ENCODE measurements around the gene MOSPD3.
A peak's percentile ranks its signal among the peaks of the same experiment; 100 is the strongest.

Gene MOSPD3

DNA sequence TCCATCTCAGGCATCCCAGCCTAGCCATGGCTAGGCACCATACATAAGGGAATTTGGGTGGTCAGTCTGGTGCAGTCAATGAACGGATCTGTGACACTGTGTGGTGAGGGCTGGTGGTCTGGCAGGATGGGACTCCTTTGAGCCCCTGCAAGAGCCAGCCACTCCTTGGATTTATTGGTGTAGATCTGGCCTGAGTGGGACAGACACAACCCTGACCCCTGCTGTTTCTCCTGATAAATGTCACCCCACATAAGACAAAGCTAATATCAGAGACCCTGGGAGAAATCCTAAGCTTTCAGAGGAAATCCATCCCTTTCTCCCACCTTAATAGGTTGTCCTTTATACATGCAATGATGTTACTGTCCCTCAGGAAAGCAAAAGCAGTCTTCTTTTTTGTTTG, 23.9 kb upstream of the MOSPD3 start:
- Histone ChIP-seq H2AFZ (ENCODE audit: low read depth, low read length, severe bottlenecking) (no peak overlapping the region), H3K4me3 (ENCODE audit: insufficient read depth, low read length, poor library complexity, severe bottlenecking) (no peak overlapping the region), H3K9me3 (ENCODE audit: insufficient read depth, low read length) (no peaks in the 10 kb centered on the region), H3K27ac (ENCODE audit: low read depth, low read length) (no peak overlapping the region), H3K79me2 (ENCODE audit: insufficient read depth, low read length) (peaks cover 15% of the 10 kb centered on the region), H3K9me2 (replicated peaks; ENCODE audit: insufficient read depth, low read length) (no peaks in the 10 kb centered on the region), H3K4me2 (ENCODE audit: low read depth, low read length, poor library complexity, severe bottlenecking) (no peak overlapping the region), H3K27me3 (ENCODE audit: low read length) (no peaks in the 10 kb centered on the region), H3K9ac (ENCODE audit: low read length) (no peak overlapping the region), H3K36me3 (ENCODE audit: low read length) (no peaks in the 10 kb centered on the region), H4K20me1 (ENCODE audit: low read depth, low read length) (no peaks in the 10 kb centered on the region), H3F3A (ENCODE audit: insufficient read depth) (peaks cover 6% of the 10 kb centered on the region; the same call in 1 of the 2 replicates)
- TF ChIP-seq EZH2phosphoT487 (conservative IDR thresholded peaks at IDR 0.05; ENCODE audit: low read length) = no peak
- TF ChIP-seq, protein P1, sequence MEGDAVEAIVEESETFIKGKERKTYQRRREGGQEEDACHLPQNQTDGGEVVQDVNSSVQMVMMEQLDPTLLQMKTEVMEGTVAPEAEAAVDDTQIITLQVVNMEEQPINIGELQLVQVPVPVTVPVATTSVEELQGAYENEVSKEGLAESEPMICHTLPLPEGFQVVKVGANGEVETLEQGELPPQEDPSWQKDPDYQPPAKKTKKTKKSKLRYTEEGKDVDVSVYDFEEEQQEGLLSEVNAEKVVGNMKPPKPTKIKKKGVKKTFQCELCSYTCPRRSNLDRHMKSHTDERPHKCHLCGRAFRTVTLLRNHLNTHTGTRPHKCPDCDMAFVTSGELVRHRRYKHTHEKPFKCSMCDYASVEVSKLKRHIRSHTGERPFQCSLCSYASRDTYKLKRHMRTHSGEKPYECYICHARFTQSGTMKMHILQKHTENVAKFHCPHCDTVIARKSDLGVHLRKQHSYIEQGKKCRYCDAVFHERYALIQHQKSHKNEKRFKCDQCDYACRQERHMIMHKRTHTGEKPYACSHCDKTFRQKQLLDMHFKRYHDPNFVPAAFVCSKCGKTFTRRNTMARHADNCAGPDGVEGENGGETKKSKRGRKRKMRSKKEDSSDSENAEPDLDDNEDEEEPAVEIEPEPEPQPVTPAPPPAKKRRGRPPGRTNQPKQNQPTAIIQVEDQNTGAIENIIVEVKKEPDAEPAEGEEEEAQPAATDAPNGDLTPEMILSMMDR (IDR thresholded peaks at IDR 0.05; ENCODE audit: insufficient read depth, low read length, poor library complexity, severe bottlenecking) = peak; percentile 33

DNA sequence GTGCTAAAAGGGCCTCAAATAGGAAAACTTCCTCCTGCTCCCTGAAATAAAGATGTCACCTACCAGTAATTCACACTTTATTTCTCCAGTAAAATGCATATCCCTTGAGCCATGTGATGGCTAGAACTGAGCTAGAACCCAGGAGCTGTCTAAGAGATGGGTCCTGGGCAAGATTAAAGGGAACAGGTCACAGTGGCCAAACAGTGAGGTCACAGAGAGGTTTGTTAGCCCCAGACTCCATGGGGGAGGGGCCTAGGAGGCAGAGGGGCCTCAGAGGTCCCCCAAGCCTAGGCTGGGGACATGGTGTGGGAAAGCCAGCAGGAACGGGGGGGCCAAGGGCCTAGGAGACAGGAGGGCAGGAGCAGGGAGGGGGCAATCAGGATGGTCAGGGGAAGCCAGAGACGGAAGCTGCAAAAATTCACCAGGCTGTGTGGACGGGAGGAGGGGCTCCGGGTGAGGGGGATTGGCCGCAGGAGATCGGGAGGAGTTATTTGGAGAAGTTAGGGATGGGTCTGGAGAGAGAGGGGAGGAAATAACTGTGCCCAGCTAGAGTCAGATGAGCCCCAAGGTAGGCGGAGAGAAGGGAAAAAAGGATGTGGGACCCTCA, 22.9 kb upstream of the MOSPD3 start:
- H3K27ac ChIP-seq (ENCODE audit: low read depth, low read length) = no peak overlapping the region
- peaks cover 12% of the 10 kb centered on the region for H3K79me2 ChIP-seq (ENCODE audit: insufficient read depth, low read length)
- no peaks in the 10 kb centered on the region for H3K27me3 ChIP-seq (ENCODE audit: low read length)
- H4K20me1 ChIP-seq (ENCODE audit: low read depth, low read length) = no peaks in the 10 kb centered on the region
- no peak overlapping the region for H3K4me3 ChIP-seq (ENCODE audit: insufficient read depth, low read length, poor library complexity, severe bottlenecking)
- no peak overlapping the region for H2AFZ ChIP-seq (ENCODE audit: low read depth, low read length, severe bottlenecking)
- H3K9me2 ChIP-seq (replicated peaks; ENCODE audit: insufficient read depth, low read length) = no peaks in the 10 kb centered on the region
- no peak overlapping the region for H3K4me2 ChIP-seq (ENCODE audit: low read depth, low read length, poor library complexity, severe bottlenecking)
- TF ChIP-seq EZH2phosphoT487 (conservative IDR thresholded peaks at IDR 0.05; ENCODE audit: low read length) = no peak
- TF ChIP-seq, protein P1 (IDR thresholded peaks at IDR 0.05; ENCODE audit: insufficient read depth, low read length, poor library complexity, severe bottlenecking) = no peak
- no peak overlapping the region for H3K9ac ChIP-seq (ENCODE audit: low read length)
- H3K36me3 ChIP-seq (ENCODE audit: low read length) = no peaks in the 10 kb centered on the region
- H3F3A ChIP-seq (ENCODE audit: insufficient read depth) = no peaks in the 10 kb centered on the region
- H3K9me3 ChIP-seq (ENCODE audit: insufficient read depth, low read length) = no peaks in the 10 kb centered on the region

DNA sequence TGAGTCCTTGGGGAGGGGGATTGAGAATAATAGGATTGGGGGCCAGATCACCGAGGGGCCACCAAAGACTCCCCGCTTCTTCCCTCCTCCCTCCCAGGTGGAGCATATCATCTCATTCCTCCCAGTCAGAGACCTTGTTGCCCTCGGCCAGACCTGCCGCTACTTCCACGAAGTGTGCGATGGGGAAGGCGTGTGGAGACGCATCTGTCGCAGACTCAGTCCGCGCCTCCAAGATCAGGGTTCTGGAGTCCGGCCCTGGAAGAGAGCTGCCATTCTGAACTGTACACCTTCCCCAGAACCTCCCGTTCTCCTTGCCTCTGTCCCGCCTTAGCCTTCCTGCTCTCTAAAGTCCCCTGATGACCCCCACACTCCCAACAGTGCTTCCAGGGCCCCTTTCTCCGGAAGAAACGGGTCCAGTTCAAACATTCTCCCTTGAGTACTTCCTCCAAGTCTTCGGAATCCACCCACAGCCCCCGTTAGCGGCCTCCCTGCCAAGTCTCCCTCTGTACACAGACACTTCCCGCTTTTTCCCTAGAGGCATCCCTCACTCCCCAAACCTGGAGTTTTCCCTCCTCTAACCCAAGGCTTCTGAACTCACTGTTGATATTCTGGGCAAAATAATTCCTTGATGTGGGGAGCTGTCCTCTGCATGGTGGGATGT, 22.1 kb upstream of the MOSPD3 start:
- TF ChIP-seq, protein P1 (IDR thresholded peaks at IDR 0.05; ENCODE audit: insufficient read depth, low read length, poor library complexity, severe bottlenecking) = no peak
- no peak for TF ChIP-seq EZH2phosphoT487 (conservative IDR thresholded peaks at IDR 0.05; ENCODE audit: low read length)
- H3F3A ChIP-seq (ENCODE audit: insufficient read depth) = no peaks in the 10 kb centered on the region
- no peaks in the 10 kb centered on the region for H4K20me1 ChIP-seq (ENCODE audit: low read depth, low read length)
- H3K79me2 ChIP-seq (ENCODE audit: insufficient read depth, low read length) = peaks cover 4% of the 10 kb centered on the region
- H3K4me2 ChIP-seq (ENCODE audit: low read depth, low read length, poor library complexity, severe bottlenecking) = no peak overlapping the region
- H3K27me3 ChIP-seq (ENCODE audit: low read length) = no peaks in the 10 kb centered on the region
- no peak overlapping the region for H3K27ac ChIP-seq (ENCODE audit: low read depth, low read length)
- H3K9me3 ChIP-seq (ENCODE audit: insufficient read depth, low read length) = no peaks in the 10 kb centered on the region
- no peak overlapping the region for H2AFZ ChIP-seq (ENCODE audit: low read depth, low read length, severe bottlenecking)
- H3K36me3 ChIP-seq (ENCODE audit: low read length) = no peaks in the 10 kb centered on the region
- H3K9ac ChIP-seq (ENCODE audit: low read length) = no peak overlapping the region
- H3K9me2 ChIP-seq (replicated peaks; ENCODE audit: insufficient read depth, low read length) = no peaks in the 10 kb centered on the region
- no peak overlapping the region for H3K4me3 ChIP-seq (ENCODE audit: insufficient read depth, low read length, poor library complexity, severe bottlenecking)
